Fibroblast of pulmonary artery (primary cell): ENCODE measurements around the gene NFYC.

Experiments
- DNase-seq: peaks from one replicate; pipeline ENCODE4 v3.0.0-alpha.2; 2010; ENCODE audit warnings: low read depth
- H3K4me3 ChIP-seq: replicated peaks from 2 replicates; pipeline ENCODE4 v1.5.1; 2011; ENCODE audit warnings: low read depth, mild to moderate bottlenecking, control low read depth, low read length, moderate library complexity
- CTCF ChIP-seq: IDR thresholded peaks from 2 replicates; pipeline ENCODE4 v1.5.1; 2011; ENCODE audit warnings: mild to moderate bottlenecking, control low read depth, low read length, inconsistent platforms; ENCODE audit errors: missing control alignments

Gene NFYC

GRCh38 chr1:40749817-40750216 is 58.3 kb downstream of the NFYC start:
- no peak for DNase-seq
- TF ChIP-seq CTCF, result no peak
- no peak overlapping the region for H3K4me3 ChIP-seq

- no peak for DNase-seq
- no peak for TF ChIP-seq CTCF
- H3K4me3 ChIP-seq, result no peak overlapping the region
Measured at GRCh38 chr1:40750451-40750908, 59.0 kb downstream of the NFYC start.

DNA sequence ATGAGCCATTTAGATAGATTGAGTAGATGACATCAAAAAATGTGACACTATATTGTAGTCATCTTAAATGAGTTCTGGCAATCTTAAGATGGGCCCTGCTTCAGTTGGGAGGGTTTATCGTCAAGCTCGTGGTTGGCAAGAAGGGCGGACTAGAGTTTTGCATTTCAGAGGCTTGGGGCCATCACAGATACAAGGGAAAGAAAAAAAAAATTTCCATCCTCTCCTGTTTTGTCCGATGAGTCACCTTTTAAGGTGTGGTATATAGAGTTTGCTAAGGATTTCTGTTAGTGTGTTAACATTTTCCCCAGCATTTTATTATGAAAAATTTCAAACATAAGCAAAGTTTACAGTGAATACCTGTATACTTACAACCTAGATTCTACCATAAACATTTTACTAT is 60.3 kb downstream of the NFYC start:
- H3K4me3 ChIP-seq, result no peak overlapping the region
- DNase-seq, result no peak
- no peak for TF ChIP-seq CTCF

- no peak for DNase-seq
- TF ChIP-seq CTCF, result no peak
- H3K4me3 ChIP-seq, result no peak overlapping the region
Measured at GRCh38 chr1:40753142-40753882, 61.8 kb downstream of the NFYC start.

DNA sequence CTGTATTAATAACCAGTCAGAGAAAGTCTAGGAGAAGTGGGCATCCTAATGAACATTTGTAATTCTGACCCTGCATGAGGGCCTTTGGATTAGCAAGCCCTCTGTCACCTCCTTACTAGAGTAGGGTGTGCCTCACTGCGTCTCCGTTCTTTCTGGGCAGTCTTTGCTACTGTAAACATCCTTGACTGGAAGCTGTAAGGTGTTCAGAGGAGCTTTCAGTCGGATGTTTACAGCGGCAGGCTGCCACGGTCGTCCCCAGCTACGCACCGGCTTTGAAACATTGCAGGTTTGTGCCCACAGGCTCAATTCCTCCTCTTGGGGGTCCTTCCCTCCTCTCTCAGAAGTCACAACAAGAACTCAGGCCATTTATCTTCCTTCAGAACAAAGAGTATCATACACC is 62.7 kb downstream of the NFYC start:
- TF ChIP-seq CTCF, result no peak
- DNase-seq, result no peak
- H3K4me3 ChIP-seq, result no peak overlapping the region

- peak; percentile 7 for TF ChIP-seq CTCF
- no peak overlapping the region for H3K4me3 ChIP-seq
- peak; percentile 88 for DNase-seq
Measured at GRCh38 chr1:40755067-40755466, 63.6 kb downstream of the NFYC start.

GRCh38 chr1:40756523-40756922 is 65.0 kb downstream of the NFYC start:
- DNase-seq, result no peak
- H3K4me3 ChIP-seq, result no peak overlapping the region
- no peak for TF ChIP-seq CTCF
